ENCODE measurements around the gene SLC12A9.

Gene SLC12A9

DNA sequence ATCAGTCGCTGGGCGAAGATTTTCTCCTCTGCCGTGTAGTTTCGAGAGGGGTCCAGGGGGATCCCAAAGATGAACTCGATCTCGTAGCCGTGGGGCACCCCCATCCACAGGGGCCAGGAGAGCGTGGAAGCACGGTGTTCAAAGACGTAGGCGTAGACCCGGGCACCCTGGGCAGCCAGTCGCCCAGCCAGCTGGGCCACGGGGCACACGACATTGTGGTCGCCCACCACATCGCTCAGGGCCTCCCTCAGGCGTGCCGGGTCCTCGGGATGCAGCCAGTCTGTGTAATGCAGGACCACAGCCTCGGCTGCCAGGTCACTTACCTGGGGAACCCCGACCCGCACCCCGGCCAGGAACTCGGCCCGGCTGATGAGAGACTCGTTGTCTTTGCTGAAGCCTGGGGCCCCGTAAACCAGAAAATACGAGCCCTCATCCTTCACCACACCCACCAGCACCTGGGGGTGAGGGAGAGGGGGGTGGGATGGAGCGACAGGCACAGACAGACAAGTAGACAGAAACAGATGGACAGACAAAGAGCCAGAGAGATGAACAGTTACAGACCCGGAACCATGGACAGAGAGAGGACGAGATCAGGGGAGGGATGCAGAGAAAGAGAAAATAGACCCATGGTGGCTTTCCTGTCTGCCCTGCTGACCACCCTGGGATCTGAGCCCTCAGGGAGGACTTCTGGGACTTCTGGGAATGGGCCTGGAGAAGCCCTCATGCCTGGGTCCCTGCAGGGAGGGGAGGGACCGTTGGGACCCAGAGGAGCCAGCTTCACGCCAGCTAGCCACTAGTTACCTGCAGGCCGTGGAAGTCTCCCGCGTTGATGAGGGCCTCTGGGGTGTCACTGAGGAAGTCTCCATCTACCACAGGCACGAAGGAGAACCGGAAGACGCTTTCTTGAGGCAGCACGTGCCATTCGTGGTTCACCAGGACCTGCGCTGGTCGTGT lies 40.1 kb downstream of the SLC12A9 start:
- no peak overlapping the region for H3K4me3 ChIP-seq (replicated peaks in 1 of 2; ENCODE audit: low read depth in 2 of 2, low read length in 2 of 2)
- TF ChIP-seq, protein P1, sequence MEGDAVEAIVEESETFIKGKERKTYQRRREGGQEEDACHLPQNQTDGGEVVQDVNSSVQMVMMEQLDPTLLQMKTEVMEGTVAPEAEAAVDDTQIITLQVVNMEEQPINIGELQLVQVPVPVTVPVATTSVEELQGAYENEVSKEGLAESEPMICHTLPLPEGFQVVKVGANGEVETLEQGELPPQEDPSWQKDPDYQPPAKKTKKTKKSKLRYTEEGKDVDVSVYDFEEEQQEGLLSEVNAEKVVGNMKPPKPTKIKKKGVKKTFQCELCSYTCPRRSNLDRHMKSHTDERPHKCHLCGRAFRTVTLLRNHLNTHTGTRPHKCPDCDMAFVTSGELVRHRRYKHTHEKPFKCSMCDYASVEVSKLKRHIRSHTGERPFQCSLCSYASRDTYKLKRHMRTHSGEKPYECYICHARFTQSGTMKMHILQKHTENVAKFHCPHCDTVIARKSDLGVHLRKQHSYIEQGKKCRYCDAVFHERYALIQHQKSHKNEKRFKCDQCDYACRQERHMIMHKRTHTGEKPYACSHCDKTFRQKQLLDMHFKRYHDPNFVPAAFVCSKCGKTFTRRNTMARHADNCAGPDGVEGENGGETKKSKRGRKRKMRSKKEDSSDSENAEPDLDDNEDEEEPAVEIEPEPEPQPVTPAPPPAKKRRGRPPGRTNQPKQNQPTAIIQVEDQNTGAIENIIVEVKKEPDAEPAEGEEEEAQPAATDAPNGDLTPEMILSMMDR (IDR thresholded peaks at IDR 0.05; ENCODE audit: low read depth, low read length), result no peak
- DNase-seq (ENCODE audit: low read depth in 2 of 2), result no peak

DNA sequence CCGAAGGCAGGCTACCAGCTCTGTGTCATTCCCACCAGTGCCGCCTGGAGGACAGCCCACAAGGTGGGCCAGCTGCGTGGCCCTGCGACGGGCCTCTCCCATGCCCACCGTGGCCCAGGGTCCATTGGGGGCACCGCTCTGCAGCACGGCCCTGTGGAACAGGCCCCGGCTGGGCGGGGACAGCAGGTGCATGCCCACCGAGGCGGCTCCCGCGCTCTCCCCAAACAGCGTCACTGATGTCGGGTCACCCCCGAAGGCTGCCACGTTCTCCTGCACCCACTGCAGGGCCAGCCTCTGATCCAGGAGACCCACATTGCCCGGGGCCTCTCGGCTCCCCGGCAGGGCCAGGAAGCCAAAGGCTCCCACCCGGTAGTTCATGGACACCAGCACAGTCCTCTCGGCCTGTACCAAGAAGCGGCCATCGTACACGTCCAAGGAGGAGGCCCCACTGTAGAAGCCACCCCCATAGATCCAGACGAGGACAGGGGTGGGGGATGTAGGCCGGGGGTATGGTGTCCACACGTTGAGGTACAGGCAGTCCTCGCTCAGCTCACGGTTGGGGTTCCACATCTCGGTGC lies 40.9 kb downstream of the SLC12A9 start:
- no peak for DNase-seq (ENCODE audit: low read depth in 2 of 2)
- TF ChIP-seq, protein P1 (IDR thresholded peaks at IDR 0.05; ENCODE audit: low read depth, low read length), result no peak
- H3K4me3 ChIP-seq (replicated peaks in 1 of 2; ENCODE audit: low read depth in 2 of 2, low read length in 2 of 2), result no peak overlapping the region

DNA sequence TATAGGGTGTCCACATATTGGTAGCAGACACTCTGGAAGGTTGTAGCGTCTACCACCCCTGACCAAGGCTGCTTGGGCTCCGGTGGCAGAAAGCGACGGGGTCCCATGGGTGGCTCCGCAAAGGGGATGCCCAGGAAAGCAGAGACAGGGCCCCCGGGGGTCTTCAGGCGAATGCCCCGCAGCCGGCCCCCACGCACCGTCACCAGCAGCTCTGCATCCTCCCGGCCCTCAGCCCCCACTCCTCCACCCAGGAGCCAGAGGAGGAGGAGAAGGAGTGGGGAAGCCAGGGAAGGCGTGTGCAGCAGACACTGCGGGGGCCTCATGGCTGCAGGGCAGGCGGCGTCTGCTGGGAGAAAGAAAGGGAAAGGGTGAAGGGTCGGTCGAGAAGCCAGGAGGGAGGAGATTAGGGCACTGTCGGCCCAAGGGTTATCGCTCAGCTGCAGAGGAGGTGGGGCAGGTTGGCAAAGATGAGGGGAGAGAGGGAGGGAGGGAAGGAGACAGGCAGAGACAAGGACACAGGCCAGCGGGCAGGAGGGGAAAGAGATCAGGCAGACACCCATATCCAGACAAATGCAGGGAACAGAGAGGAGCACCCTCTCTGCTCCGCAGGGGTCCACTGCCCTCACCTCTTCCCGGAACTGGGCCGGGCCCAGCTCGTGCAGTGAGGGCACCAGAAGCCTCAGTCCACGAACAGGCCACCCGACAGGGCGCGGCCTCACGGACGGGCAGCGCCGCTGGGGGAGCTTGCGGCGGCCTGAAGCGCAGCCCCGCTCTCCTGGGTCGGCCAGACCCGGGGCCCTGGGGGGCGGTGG lies 41.6 kb downstream of the SLC12A9 start:
- TF ChIP-seq, protein P1 (IDR thresholded peaks at IDR 0.05; ENCODE audit: low read depth, low read length), result no peak
- no peak for DNase-seq (ENCODE audit: low read depth in 2 of 2)

DNA sequence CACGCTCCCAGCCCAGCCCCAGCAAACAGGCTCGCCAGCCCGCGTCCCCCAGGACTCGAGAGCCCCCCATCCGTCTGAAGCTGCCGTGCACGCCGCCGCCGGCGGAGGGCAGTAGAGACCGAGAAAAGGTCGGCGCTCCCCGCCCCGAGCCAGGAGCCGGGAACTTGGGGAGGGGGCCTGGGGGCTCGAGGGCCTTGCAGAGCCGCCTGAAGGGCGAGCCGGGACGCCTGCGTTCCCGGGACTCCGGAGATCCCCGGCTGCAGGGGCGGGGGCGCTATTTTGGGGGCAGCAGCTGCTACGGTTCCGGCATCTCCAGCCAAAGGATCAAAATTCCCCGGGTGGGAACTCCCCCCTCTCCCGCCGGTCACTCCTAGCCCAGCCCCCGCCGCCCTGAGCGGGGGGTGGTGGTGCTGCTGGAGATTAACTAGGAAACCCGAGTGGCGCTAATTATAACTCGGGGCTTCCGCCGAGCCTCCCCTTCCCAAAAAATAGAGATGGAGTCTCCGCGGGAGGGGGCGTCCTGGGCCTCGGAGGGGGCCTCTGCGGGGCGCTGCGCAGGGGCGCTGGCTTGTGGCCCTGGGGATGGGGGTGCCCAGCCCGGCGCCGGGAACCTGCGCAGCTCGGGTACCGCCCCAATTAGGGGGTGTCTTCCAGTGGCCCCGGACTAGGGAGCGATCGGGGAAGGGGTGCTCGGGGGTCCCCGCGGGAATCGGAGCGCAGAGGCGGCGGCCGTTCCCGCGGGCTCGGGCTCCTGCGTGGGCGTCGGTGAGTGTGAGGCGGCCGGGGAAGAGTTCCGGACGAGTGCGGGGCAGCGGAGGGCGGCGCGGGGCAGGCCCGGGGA lies 42.6 kb downstream of the SLC12A9 start:
- DNase-seq (ENCODE audit: low read depth in 2 of 2), result no peak
- H3K4me3 ChIP-seq (replicated peaks in 1 of 2; ENCODE audit: low read depth in 2 of 2, low read length in 2 of 2), result peak overlapping the region; percentile 40 to 44
- TF ChIP-seq, protein P1 (IDR thresholded peaks at IDR 0.05; ENCODE audit: low read depth, low read length), result peak; percentile 82

More for the DNA sequence above, 41.6 kb downstream of the SLC12A9 start:
- no peak overlapping the region for H3K4me3 ChIP-seq (replicated peaks in 1 of 2; ENCODE audit: low read depth in 2 of 2, low read length in 2 of 2)

DNA sequence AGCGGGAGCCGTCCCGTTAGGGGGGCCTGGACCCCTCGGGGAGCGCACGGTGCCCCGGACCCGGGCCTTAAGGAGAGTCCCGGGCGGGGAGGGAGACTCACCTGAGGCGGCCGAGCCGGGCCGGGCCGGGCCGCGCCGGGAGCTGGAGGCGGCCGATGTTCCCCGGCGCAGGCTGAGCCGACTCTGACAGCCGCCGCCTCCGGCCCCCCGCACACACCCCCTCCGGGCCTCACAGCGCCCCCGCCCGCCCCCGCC lies 43.1 kb downstream of the SLC12A9 start, which contains the start of gene ACHE:
TSS of gene ACHE (minus strand) at position 188 of the 255 bp plus-strand sequence. CDS start 1,656 bp downstream, outside the sequence.
- TF ChIP-seq, protein P1 (IDR thresholded peaks at IDR 0.05; ENCODE audit: low read depth, low read length), result no peak
- DNase-seq (ENCODE audit: low read depth in 2 of 2), result no peak
- H3K4me3 ChIP-seq (replicated peaks in 1 of 2; ENCODE audit: low read depth in 2 of 2, low read length in 2 of 2), result peak within 1 kb of the TSS; percentile 40 to 44
